GM10248 (cell line): ENCODE results near the gene HYOU1.
A peak's percentile ranks its signal among the peaks of the same experiment; 100 is the strongest.

Experiments
- CTCF ChIA-PET: fragments of 300-600 bp; sonication (Branson Sonifier 250); formaldehyde crosslinking; extraction: SDS; loops from one replicate; lab custom pipeline; 2021; ENCODE audit warnings: antibody characterized with exemption; lab: Yijun Ruan, JAX
- POLR2A ChIA-PET: fragments of 350-650 bp; sonication (Branson Sonifier 250); formaldehyde crosslinking; extraction: SDS; loops from one replicate; lab custom pipeline; 2020; ENCODE audit warnings: antibody characterized with exemption; lab: Yijun Ruan, JAX
- DNase-seq: peaks from one replicate; pipeline ENCODE4 v3.0.0; 2012; ENCODE audit errors: extremely low spot score
- TF ChIP-seq, protein P1 (sequence below): IDR thresholded peaks from 2 replicates; pipeline ENCODE4 v1.5.1; 2012; ENCODE audit warnings: mild to moderate bottlenecking, low read depth; ENCODE audit errors: extremely low read depth, missing control alignments, control extremely low read depth

HYOU1 gene

DNA sequence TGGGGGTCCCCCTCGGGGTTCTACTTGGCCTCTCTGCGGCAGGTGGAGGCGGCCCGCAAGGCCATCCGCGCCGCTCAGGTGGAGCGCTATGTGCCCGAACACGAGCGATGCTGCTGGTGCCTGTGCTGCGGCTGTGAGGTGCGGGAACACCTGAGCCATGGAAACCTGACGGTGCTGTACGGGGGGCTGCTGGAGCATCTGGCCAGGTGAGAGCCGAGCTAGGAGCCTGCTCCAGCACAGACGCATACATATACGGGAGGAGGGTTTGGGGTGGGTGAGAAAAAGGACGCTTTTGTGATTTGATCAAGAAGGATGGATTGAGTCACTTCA is 58.7 kb downstream of the HYOU1 start:
- TF ChIP-seq, protein P1, sequence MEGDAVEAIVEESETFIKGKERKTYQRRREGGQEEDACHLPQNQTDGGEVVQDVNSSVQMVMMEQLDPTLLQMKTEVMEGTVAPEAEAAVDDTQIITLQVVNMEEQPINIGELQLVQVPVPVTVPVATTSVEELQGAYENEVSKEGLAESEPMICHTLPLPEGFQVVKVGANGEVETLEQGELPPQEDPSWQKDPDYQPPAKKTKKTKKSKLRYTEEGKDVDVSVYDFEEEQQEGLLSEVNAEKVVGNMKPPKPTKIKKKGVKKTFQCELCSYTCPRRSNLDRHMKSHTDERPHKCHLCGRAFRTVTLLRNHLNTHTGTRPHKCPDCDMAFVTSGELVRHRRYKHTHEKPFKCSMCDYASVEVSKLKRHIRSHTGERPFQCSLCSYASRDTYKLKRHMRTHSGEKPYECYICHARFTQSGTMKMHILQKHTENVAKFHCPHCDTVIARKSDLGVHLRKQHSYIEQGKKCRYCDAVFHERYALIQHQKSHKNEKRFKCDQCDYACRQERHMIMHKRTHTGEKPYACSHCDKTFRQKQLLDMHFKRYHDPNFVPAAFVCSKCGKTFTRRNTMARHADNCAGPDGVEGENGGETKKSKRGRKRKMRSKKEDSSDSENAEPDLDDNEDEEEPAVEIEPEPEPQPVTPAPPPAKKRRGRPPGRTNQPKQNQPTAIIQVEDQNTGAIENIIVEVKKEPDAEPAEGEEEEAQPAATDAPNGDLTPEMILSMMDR, result no peak
- ChIA-PET POLR2A (no interaction called here), CTCF (interaction anchor here (1.0 to 1.4 kb wide), 7 partner anchors 11 to 309 kb away, joined by 3 to 6 read pairs (median 4); partner anchors contain the start of genes HINFP, RPS25 and TRAPPC4)
- DNase-seq, result no peak

DNA sequence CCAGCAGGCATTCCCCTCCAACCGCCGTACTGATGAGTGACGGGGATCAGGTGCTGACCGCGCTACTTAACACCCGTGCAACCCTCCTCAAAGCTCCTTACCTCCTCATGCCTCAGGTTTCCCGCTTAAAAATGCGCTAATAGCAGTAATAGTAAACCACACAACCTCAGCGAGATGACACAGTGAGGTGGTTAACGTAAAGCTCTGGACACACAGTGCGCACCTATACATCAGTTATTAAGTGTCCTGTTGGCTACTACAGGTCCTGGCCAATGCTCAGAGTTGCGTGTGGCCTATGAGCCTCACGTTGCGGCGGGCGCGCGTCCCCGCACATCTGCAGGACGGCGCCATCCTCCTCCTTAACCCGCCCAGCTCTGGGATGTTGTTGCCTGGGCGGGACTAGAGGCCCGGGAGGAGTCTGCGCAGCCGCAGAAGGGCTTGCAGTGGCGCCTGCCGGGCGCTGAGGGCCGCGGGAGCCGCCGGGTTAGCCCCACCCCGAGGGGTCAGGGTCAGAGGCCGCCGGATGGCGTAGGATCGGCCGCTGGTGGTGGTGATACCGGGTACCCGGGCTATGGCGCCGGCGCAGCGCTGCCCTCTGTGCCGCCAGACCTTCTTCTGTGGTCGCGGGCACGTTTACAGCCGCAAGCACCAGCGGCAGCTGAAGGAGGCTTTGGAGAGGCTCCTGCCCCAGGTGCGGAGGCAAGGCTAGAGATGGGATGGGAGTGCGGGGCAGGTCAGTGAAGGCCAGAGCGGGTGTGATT is 59.2 kb downstream of the HYOU1 start, which contains the start of gene CENATAC:
Gene CENATAC (plus strand): TSS at position 512 of the 761 bp plus-strand sequence. CDS start 60 bp downstream, at position 572.
- TF ChIP-seq, protein P1, result no peak
- CTCF ChIA-PET, result interaction anchor here (0.8 to 1.9 kb wide), 12 partner anchors 10 to 337 kb away, joined by 3 to 6 read pairs (median 3); partner anchors contain the start of genes HINFP, RPS25 and TRAPPC4
- POLR2A ChIA-PET, result interaction anchor here (1.7 kb wide), 1 partner anchor 20 kb away, joined by 4 read pairs; the partner anchor contains the start of genes RPS25 and TRAPPC4
- DNase-seq, result peak; percentile 99

DNA sequence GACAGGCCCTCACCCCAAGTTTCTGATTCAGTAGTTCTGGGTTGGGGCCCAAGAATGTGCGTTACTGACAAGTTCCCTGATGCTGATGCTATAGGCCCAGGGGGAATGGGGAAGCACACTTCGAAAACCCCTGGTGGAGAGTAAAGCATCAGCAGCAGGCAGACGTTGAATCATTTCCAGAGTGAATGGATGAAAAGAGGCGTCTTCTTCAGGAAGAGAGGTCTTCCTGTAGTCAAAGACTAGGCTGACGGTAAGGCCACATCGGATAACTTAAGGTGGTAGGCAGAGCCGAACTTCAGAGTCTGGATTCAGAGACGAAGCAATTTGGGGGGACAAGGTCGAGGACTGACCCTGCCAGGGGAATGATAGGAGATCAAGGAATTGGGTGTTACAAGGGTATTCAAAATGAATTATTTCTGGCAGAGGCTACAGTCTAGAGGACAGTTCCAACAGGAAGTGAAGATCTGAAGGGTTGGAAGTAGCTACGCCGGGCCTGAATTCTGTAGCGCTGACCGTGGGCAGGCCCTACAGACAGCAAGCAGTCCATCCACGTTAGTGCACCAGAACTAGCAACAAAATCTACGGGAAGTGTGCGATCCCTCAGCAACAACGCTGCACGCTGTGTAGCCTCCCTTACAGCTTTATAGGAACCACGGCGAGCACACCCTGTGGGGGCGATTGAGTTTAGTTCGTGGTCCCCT is 59.9 kb downstream of the HYOU1 start:
- ChIA-PET POLR2A (interaction anchor here (1.7 kb wide), 1 partner anchor 21 kb away, joined by 4 read pairs; the partner anchor contains the start of genes RPS25 and TRAPPC4), CTCF (interaction anchor here (0.8 to 1.9 kb wide), 13 partner anchors 9 to 337 kb away, joined by 3 to 6 read pairs (median 3); partner anchors contain the start of genes HINFP, RPS25 and TRAPPC4)
- peak; percentile 69 for DNase-seq
- TF ChIP-seq, protein P1, result no peak
